ENCODE data around the gene KIF26B.

The KIF26B gene

DNA sequence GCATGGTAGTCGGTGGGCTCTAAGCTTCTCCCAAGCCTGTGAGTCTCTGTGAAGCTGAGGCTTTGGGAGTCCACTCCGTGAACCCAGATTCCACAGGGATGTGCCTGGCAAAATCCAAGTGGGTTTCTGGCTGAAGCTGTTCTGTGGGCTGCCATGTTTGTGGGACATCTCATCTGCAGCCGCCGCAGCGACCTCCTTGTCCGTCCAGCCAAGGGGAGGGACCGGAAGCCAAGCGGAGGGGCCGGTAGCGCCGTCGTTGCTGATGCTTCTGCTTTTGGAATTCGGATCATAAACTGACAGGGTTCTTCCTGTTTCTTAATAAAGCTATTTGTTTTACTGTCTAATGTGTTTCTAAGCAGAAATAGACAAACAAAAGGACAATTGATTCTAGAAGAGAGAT is 13.3 kb downstream of the KIF26B start:
- no peak overlapping the region for H3K4me3 ChIP-seq (ENCODE audit: low read length)
- H4K20me1 ChIP-seq (ENCODE audit: insufficient read depth, low read length), result no peaks in the 10 kb centered on the region
- H3K9me2 ChIP-seq (replicated peaks; ENCODE audit: insufficient read depth, low read length), result no peaks in the 10 kb centered on the region
- no peak for TF ChIP-seq CTCF (IDR thresholded peaks at IDR 0.05; ENCODE audit: low read length)
- no peak for TF ChIP-seq EZH2phosphoT487 (IDR thresholded peaks at IDR 0.05; ENCODE audit: low read length)
- TF ChIP-seq EZH2 (optimal IDR thresholded peaks at IDR 0.05; ENCODE audit: low read depth, low read length), result no peak
- no peak overlapping the region for H3K4me2 ChIP-seq (ENCODE audit: low read depth, low read length)
- no peak overlapping the region for H3K27ac ChIP-seq (ENCODE audit: low read length)
- no peaks in the 10 kb centered on the region for H3F3A ChIP-seq (ENCODE audit: insufficient read depth, low read length)
- no peaks in the 10 kb centered on the region for H3K4me1 ChIP-seq (ENCODE audit: low read length)
- H3K36me3 ChIP-seq (replicated peaks; ENCODE audit: insufficient read depth, low read length), result no peaks in the 10 kb centered on the region
- H3K9ac ChIP-seq (ENCODE audit: low read length), result no peak overlapping the region
- H3K27me3 ChIP-seq (replicated peaks; ENCODE audit: insufficient read depth, low read length), result no peaks in the 10 kb centered on the region
- no peaks in the 10 kb centered on the region for H3K79me2 ChIP-seq (ENCODE audit: low read length)
- H3K9me3 ChIP-seq (replicated peaks; ENCODE audit: insufficient read depth, low read length), result no peaks in the 10 kb centered on the region
- H2AFZ ChIP-seq (ENCODE audit: low read length), result no peak overlapping the region
- DNase-seq, result no peak

- no peaks in the 10 kb centered on the region for H3F3A ChIP-seq (ENCODE audit: insufficient read depth, low read length)
- DNase-seq, result no peak
- no peak overlapping the region for H3K9ac ChIP-seq (ENCODE audit: low read length)
- no peaks in the 10 kb centered on the region for H3K36me3 ChIP-seq (replicated peaks; ENCODE audit: insufficient read depth, low read length)
- H3K9me3 ChIP-seq (replicated peaks; ENCODE audit: insufficient read depth, low read length), result no peaks in the 10 kb centered on the region
- TF ChIP-seq CTCF (IDR thresholded peaks at IDR 0.05; ENCODE audit: low read length) (no peak), EZH2 (optimal IDR thresholded peaks at IDR 0.05; ENCODE audit: low read depth, low read length) (no peak), EZH2phosphoT487 (IDR thresholded peaks at IDR 0.05; ENCODE audit: low read length) (no peak)
- no peaks in the 10 kb centered on the region for H3K79me2 ChIP-seq (ENCODE audit: low read length)
- H3K4me1 ChIP-seq (ENCODE audit: low read length), result no peaks in the 10 kb centered on the region
- no peak overlapping the region for H3K27ac ChIP-seq (ENCODE audit: low read length)
- H3K27me3 ChIP-seq (replicated peaks; ENCODE audit: insufficient read depth, low read length), result no peaks in the 10 kb centered on the region
- H2AFZ ChIP-seq (ENCODE audit: low read length), result no peak overlapping the region
- H4K20me1 ChIP-seq (ENCODE audit: insufficient read depth, low read length), result no peaks in the 10 kb centered on the region
- H3K4me3 ChIP-seq (ENCODE audit: low read length), result no peak overlapping the region
- no peaks in the 10 kb centered on the region for H3K9me2 ChIP-seq (replicated peaks; ENCODE audit: insufficient read depth, low read length)
- no peak overlapping the region for H3K4me2 ChIP-seq (ENCODE audit: low read depth, low read length)
Observed at GRCh38 chr1:245168906-245169305, 14.1 kb downstream of the KIF26B start.

DNA sequence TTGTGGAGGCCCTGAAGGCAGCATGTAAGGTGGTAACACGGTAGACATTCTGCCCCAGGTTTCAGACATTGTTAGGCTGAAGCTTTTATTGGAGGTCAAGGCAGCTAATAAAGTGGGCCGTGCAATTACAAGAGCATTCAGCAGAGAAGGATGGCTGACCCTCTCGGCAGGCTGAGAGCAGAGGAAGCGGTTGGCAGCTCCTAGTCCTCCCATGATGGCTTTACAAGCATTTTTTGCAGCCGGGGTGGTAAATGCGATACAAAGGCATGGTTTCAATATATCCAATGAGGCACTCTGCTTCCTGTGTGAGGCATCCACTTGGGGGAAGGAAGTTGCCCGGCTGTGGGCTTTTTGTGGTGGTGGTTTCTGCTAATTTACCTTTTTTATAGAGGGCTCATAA is 14.6 kb downstream of the KIF26B start:
- no peaks in the 10 kb centered on the region for H3F3A ChIP-seq (ENCODE audit: insufficient read depth, low read length)
- H3K36me3 ChIP-seq (replicated peaks; ENCODE audit: insufficient read depth, low read length), result no peaks in the 10 kb centered on the region
- no peaks in the 10 kb centered on the region for H3K9me3 ChIP-seq (replicated peaks; ENCODE audit: insufficient read depth, low read length)
- no peak for DNase-seq
- H3K79me2 ChIP-seq (ENCODE audit: low read length), result no peaks in the 10 kb centered on the region
- TF ChIP-seq EZH2 (optimal IDR thresholded peaks at IDR 0.05; ENCODE audit: low read depth, low read length), result no peak
- TF ChIP-seq CTCF (IDR thresholded peaks at IDR 0.05; ENCODE audit: low read length), result no peak
- TF ChIP-seq EZH2phosphoT487 (IDR thresholded peaks at IDR 0.05; ENCODE audit: low read length), result no peak
- H3K9ac ChIP-seq (ENCODE audit: low read length), result no peak overlapping the region
- no peak overlapping the region for H3K4me2 ChIP-seq (ENCODE audit: low read depth, low read length)
- H4K20me1 ChIP-seq (ENCODE audit: insufficient read depth, low read length), result no peaks in the 10 kb centered on the region
- no peak overlapping the region for H2AFZ ChIP-seq (ENCODE audit: low read length)
- H3K27ac ChIP-seq (ENCODE audit: low read length), result no peak overlapping the region
- H3K27me3 ChIP-seq (replicated peaks; ENCODE audit: insufficient read depth, low read length), result no peaks in the 10 kb centered on the region
- no peaks in the 10 kb centered on the region for H3K4me1 ChIP-seq (ENCODE audit: low read length)
- H3K4me3 ChIP-seq (ENCODE audit: low read length), result no peak overlapping the region
- H3K9me2 ChIP-seq (replicated peaks; ENCODE audit: insufficient read depth, low read length), result no peaks in the 10 kb centered on the region

All from MM.1S (cell line).